OCI-LY1 (cell line): Measurements from ENCODE around the gene MRPL38.

Experiments
- CTCF ChIP-seq: fragments of 200-600 bp; sonication (generic), shearing (Covaris generic); IDR thresholded peaks from 2 replicates; pipeline ENCODE4 v1.5.1; 2017; ENCODE audit warnings: mild to moderate bottlenecking, antibody characterized with exemption, low read length, moderate library complexity, mixed read lengths
- EZH2 ChIP-seq: fragments of 200-600 bp; sonication (generic), shearing (Covaris generic); IDR thresholded peaks from 2 replicates; pipeline ENCODE4 v1.8.0; 2017; ENCODE audit warnings: borderline replicate concordance, mixed run types, mild to moderate bottlenecking, antibody characterized with exemption, low read length, moderate library complexity, mixed read lengths

DNA sequence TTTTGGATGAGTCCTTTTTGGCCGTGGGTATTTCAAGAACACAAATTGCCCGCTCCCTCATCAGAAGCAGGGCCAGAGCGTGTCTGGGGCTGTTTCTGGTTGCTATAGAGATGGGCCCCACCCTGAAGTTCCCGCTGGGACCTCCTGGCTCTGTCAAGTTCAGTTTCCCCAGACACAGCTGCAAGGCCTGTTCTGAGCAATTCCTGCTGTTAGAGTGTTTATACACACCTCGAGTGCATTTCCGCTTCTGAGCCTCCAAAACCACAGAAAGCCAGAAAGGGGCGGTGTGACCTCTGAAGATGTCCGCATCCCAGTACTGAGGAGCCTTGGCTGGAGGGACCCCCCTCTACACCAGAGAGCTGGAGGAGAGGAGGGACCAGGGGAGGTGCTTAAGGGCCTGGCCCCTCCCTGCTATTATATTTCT, 40.2 kb downstream of the MRPL38 start:
- TF ChIP-seq CTCF: no peak
- TF ChIP-seq EZH2: no peak
